GM12872 (cell line): ENCODE results near the gene ZFPL1.

Source experiments
- TF ChIP-seq, protein P1 (sequence below): IDR thresholded peaks from 3 replicates; pipeline ENCODE4 v1.5.1; 2011; ENCODE audit warnings: low read depth, mild to moderate bottlenecking, low read length, moderate library complexity; ENCODE audit not compliant: insufficient read depth

Gene ZFPL1

DNA sequence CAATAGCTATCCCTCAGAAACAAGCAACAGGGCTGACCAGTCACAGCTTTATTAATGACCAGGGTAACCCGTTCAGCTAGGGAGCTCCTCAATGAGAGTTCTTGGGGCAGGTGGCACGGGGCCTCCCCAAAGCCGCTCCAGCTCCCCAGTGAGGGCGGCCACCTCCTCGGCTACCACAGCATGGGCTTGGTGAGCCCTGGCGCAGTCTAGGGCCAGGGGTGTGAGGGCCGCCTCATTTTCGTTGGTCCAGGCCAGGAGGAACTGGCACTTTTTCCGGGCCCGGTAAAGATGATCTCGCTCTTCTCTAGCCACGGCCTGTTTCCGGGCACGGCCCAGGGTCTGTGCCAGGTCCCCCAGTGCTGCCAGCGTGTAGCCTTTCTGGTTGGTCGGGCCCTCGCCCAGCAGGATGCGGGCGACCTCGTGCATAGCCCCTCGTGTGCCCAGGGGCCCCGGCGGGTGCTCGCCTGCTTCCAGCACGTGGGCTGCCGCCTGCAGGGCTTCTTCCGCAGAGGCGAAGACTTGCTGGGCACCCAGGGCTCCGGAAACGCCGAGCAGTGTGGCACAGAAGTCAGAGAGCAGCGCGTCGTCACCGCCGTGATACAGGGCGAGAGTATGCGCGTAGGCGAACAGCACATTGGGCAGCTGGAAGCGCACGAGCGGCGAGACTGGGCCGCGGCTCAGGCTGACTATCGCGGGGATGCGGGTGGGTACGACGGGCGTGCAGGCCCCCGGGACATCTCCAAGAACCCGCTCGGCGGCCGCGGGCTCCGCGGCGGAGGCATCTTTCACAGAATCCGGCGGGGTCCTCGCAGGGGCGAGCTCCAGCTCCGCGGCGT is 32.6 kb downstream of the ZFPL1 start:
- TF ChIP-seq, protein P1, sequence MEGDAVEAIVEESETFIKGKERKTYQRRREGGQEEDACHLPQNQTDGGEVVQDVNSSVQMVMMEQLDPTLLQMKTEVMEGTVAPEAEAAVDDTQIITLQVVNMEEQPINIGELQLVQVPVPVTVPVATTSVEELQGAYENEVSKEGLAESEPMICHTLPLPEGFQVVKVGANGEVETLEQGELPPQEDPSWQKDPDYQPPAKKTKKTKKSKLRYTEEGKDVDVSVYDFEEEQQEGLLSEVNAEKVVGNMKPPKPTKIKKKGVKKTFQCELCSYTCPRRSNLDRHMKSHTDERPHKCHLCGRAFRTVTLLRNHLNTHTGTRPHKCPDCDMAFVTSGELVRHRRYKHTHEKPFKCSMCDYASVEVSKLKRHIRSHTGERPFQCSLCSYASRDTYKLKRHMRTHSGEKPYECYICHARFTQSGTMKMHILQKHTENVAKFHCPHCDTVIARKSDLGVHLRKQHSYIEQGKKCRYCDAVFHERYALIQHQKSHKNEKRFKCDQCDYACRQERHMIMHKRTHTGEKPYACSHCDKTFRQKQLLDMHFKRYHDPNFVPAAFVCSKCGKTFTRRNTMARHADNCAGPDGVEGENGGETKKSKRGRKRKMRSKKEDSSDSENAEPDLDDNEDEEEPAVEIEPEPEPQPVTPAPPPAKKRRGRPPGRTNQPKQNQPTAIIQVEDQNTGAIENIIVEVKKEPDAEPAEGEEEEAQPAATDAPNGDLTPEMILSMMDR, result no peak

DNA sequence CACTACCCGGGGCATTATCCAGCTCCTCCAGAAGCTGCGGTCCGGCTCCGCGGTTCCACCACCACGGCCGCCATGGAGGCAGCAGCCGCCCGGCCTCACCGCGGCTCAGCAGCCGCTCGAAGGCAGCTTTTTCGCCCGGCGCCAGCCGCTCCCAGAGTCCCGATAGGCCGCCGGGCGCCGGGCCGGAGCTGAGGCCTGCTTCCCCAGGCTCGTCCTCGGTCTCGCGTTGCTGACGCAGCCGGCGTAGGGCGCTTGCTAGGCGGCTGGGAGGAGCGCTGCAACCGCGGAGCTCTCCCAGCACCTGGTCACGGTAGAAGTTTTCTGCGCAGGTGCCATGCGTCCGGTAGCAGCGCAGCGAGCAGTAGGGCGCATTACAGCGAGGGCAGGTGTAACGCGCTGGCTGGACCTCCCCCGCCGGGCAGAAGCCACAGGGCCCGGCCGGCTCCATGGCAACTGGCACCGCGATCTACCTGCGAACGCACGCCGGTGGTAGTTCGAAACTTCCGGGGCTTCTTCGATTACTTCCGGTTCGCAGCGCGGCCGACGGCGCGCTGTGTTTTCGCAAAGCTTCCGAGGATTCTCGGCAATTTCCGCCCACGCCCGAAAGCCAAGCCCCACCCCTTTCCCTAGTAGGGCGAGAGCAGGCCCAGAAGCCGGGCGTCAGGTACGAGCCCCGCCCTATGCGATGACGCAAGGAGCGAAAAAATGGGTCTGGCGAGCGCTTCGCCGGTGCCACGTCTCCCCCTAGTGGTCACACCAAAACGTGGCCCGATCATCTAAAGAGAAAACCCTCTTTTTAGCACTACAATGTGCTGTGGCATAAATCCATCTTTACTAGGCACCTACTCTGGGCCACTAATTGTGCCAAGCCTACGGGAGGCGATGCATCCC is 33.4 kb downstream of the ZFPL1 start, which contains the start of gene ZNHIT2:
TSS of gene ZNHIT2 (minus strand) at position 496 of the 891 bp plus-strand sequence. CDS start at position 448, 48 bp downstream.
- TF ChIP-seq, protein P1, result peak; percentile 93

DNA sequence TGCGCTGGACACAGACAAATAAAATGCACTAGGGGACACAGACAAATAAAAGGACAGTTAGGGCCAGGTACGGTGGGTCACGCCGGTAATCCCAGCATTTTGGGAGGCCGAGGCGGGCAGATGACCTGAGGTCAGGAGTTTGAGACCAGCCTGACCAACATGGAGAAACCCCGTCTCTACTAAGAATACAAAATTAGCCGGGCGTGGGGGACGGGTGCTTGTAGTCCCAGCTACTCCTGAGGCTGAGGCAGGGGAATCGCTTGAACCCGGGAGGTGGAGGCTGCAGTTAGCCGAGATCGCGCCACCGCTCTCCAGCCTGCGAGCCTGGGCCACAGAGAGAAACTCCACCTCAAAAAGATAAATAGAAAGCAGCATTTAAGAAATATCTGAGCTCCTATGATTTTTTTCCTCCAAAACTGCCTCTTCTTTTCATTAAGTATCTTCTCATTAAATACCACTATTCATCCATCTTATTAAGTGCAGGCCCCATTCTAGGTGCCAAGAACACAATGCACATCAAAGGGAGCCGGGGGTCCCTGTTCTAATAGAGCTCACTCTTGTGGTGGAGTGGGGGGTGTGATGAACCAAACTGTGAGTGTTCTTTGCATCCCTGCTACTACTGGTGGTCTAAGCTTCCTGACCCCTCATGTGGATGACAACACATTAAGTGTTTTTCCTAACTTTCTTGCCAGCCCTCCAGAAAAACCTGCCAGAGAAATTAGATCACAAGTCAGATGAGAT is 34.2 kb downstream of the ZFPL1 start:
- TF ChIP-seq, protein P1, result no peak

DNA sequence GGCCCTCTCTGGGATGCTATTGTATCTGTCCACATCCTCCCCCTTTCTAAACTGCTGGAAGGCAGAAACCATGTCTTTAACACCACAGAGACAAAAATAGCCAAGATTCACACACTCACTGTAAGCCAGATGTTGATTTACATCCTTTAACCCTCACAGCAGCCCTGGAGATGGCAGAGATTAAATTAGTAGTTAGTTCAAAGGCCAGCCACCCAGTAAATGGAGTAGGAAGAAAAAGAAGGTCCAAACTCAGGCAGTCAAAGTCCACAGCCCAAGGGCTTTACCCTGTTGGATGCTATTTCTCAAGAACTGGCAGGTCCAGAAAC is 35.6 kb downstream of the ZFPL1 start:
- TF ChIP-seq, protein P1, result no peak

DNA sequence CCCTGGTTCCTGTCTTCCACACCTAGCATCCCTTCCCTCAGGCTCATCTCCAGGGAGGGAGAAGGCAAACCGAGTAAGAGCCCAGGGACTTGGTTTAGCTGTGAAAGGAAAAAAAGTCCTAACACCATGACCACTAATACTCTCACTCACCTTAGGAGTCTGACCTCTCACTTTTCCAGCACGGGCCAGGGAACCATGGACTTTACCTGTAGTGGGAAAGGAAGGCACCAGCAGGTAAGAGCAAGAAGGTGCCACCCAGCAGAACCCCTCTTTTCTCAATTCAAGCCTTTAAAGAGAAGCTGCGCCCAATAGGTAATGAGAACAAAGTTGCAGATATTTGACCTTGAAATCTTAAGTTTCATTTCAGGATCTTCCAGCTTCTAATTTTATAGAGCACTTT is 36.8 kb downstream of the ZFPL1 start:
- TF ChIP-seq, protein P1, result no peak

DNA sequence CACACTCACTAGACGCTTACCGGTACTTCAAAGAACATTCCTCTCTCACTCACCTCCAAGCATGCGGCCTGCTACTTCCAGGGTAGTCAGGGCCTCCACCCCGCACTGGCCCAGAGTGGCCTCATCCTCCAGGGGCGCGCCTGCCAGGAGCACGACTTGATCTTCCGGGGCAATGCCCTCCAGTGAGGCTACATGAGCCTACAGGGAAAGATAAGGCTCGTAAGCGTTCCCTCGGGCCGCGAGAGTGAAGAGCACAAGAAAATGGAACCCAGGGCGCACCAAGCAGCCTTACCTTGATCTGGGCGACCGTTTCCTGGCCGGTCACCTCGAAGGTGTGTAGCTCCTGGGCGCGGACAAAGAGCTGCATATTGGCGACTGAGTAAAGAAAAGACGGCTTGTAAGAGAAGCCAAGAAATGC is 37.4 kb downstream of the ZFPL1 start:
- TF ChIP-seq, protein P1, result no peak
